Astrocyte (in vitro differentiated cells and primary cell): ENCODE measurements around the gene PSMG2. TPM values are rescaled to one million over a fixed set of nuclear protein-coding genes. Genes with fewer than 3 reads are reported as not detected.

ENCODE experiments used
- DNase-seq: peaks from one replicate; pipeline ENCODE4 v3.0.0-alpha.2; 2010; ENCODE audit warnings: low read depth
- FAIRE-seq: peaks from 2 replicates; lab custom pipeline; 2011; peaks lifted over from hg19 to GRCh38; lab: Jason Lieb, UNC
- H2AFZ ChIP-seq: 2 replicates; pipeline ENCODE4 v1.6.0; 2012; ENCODE audit warnings: low read depth, low read length, inconsistent platforms
- H3K27ac ChIP-seq: 2 replicates; pipeline ENCODE4 v1.5.1; 2011; ENCODE audit warnings: low read depth, low read length, inconsistent platforms
- H3K27me3 ChIP-seq: 2 replicates; pipeline ENCODE4 v1.6.0; 2011; ENCODE audit warnings: low read length, inconsistent platforms; ENCODE audit not compliant: insufficient read depth
- H3K36me3 ChIP-seq: 2 replicates; pipeline ENCODE4 v1.5.1; 2011; ENCODE audit warnings: low read length, inconsistent platforms; ENCODE audit not compliant: insufficient read depth
- H3K4me1 ChIP-seq: 2 replicates; pipeline ENCODE4 v1.5.1; 2011; ENCODE audit warnings: low read length, inconsistent platforms; ENCODE audit not compliant: insufficient read depth
- H3K4me2 ChIP-seq: 2 replicates; pipeline ENCODE4 v1.6.0; 2012; ENCODE audit warnings: low read length, inconsistent platforms
- H3K4me3 ChIP-seq: 2 replicates; pipeline ENCODE4 v1.5.1; 2011; ENCODE audit warnings: low read depth, mild to moderate bottlenecking, low read length, inconsistent platforms; ENCODE audit not compliant: insufficient read depth
- H3K79me2 ChIP-seq: 2 replicates; pipeline ENCODE4 v1.6.0; 2012; ENCODE audit warnings: mild to moderate bottlenecking, low read length, inconsistent platforms; ENCODE audit not compliant: insufficient read depth
- H3K9ac ChIP-seq: 2 replicates; pipeline ENCODE4 v1.6.0; 2012; ENCODE audit warnings: mild to moderate bottlenecking, low read length, inconsistent platforms
- H3K9me3 ChIP-seq: 2 replicates; pipeline ENCODE4 v1.5.1; 2012; ENCODE audit warnings: low read depth, mild to moderate bottlenecking, low read length, inconsistent platforms; ENCODE audit not compliant: insufficient read depth
- H4K20me1 ChIP-seq: 2 replicates; pipeline ENCODE4 v1.6.0; 2012; ENCODE audit warnings: low read length, inconsistent platforms; ENCODE audit not compliant: insufficient read depth
- H3K27ac Mint-ChIP-seq: one replicate; pipeline ENCODE4 v1.8.0; 2021; ENCODE audit warnings: mild to moderate bottlenecking, mixed read lengths; ENCODE audit not compliant: unreplicated experiment
- H3K27me3 Mint-ChIP-seq: one replicate; pipeline ENCODE4 v1.8.0; 2021; ENCODE audit warnings: low read depth, mixed read lengths; ENCODE audit not compliant: unreplicated experiment
- H3K36me3 Mint-ChIP-seq: one replicate; pipeline ENCODE4 v1.8.0; 2021; ENCODE audit warnings: low read depth, mixed read lengths; ENCODE audit not compliant: unreplicated experiment
- H3K4me1 Mint-ChIP-seq: one replicate; pipeline ENCODE4 v1.8.0; 2021; ENCODE audit warnings: low read depth, mixed read lengths; ENCODE audit not compliant: unreplicated experiment
- H3K4me3 Mint-ChIP-seq: one replicate; pipeline ENCODE4 v1.8.0; 2021; ENCODE audit warnings: mild to moderate bottlenecking, moderate library complexity, mixed read lengths; ENCODE audit not compliant: unreplicated experiment
- H3K9me3 Mint-ChIP-seq: one replicate; pipeline ENCODE4 v1.8.0; 2021; ENCODE audit warnings: mild to moderate bottlenecking, mixed read lengths; ENCODE audit not compliant: unreplicated experiment
- CTCF ChIP-seq: IDR thresholded peaks from 2 replicates; pipeline ENCODE4 v1.5.1; 2011; ENCODE audit warnings: low read depth, mild to moderate bottlenecking, inconsistent platforms, low read length, moderate library complexity; ENCODE audit not compliant: insufficient read depth
- EZH2 ChIP-seq: IDR thresholded peaks from 2 replicates; pipeline ENCODE4 v1.6.1; 2012; ENCODE audit warnings: mild to moderate bottlenecking, low read length, inconsistent platforms; ENCODE audit not compliant: insufficient read depth
- total RNA-seq: library from RNA; stranded (reverse); gene quantifications from 2 replicates; pipeline ENCODE4 v1.2.1, GENCODE V29; 2021

PSMG2 gene
- total RNA-seq, 1 donor from 2014 or later = 57.4 TPM

GRCh38 chr18:12737243-12737902, 34.5 kb downstream of the PSMG2 start:
- Histone ChIP-seq H3K4me1 (peaks cover 6% of the 10 kb centered on the region), H4K20me1 (no peaks in the 10 kb centered on the region), H3K27ac (no peak overlapping the region), H2AFZ (no peak overlapping the region), H3K27me3 (no peaks in the 10 kb centered on the region), H3K9me3 (no peaks in the 10 kb centered on the region), H3K4me3 (no peak overlapping the region), H3K36me3 (no peaks in the 10 kb centered on the region), H3K4me2 (no peak overlapping the region), H3K79me2 (no peaks in the 10 kb centered on the region), H3K9ac (no peak overlapping the region)
- H3K27me3 Mint-ChIP-seq = no peaks in the 10 kb centered on the region
- H3K4me3 Mint-ChIP-seq = no peak overlapping the region
- peaks cover under 1% of the 10 kb centered on the region for H3K36me3 Mint-ChIP-seq
- no peaks in the 10 kb centered on the region for H3K4me1 Mint-ChIP-seq
- H3K9me3 Mint-ChIP-seq = peaks cover 1% of the 10 kb centered on the region
- H3K27ac Mint-ChIP-seq = no peak overlapping the region
- no peak for FAIRE-seq
- TF ChIP-seq CTCF (no peak), EZH2 (no peak)
- DNase-seq = no peak

DNA sequence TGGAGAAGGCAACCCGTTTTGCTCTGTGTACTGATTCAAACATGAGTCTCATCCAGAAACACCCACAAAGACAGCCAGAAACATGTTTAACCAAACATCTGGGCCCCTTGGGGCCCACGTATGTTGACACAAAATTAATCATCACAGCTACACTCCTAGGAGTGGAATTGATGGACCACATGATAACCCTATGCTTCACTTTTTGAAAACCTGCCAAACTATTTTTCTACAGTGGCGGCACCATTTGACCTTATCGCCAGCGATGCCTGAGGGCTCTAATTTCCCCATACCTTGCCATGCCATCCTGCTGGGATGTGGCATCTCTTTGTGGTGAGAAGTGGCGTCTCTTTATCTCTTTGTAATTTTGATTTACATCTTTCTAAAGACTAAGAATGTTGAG, 38.5 kb downstream of the PSMG2 start:
- no peaks in the 10 kb centered on the region for H3K79me2 ChIP-seq
- Mint-ChIP-seq H3K27me3 (no peaks in the 10 kb centered on the region), H3K4me3 (no peak overlapping the region), H3K9me3 (peaks cover 1% of the 10 kb centered on the region), H3K27ac (no peak overlapping the region), H3K36me3 (no peaks in the 10 kb centered on the region), H3K4me1 (no peaks in the 10 kb centered on the region)
- peak; percentile 21 for DNase-seq
- no peak overlapping the region for H3K9ac ChIP-seq
- H2AFZ ChIP-seq = no peak overlapping the region
- H3K4me3 ChIP-seq = no peak overlapping the region
- no peaks in the 10 kb centered on the region for H3K9me3 ChIP-seq
- peaks cover 6% of the 10 kb centered on the region for H3K4me1 ChIP-seq
- no peaks in the 10 kb centered on the region for H3K27me3 ChIP-seq
- H4K20me1 ChIP-seq = no peaks in the 10 kb centered on the region
- no peak for FAIRE-seq
- H3K4me2 ChIP-seq = peak overlapping the region; percentile 32
- TF ChIP-seq CTCF (no peak), EZH2 (no peak)
- H3K27ac ChIP-seq = no peak overlapping the region
- no peaks in the 10 kb centered on the region for H3K36me3 ChIP-seq

- Histone ChIP-seq H3K79me2 (no peaks in the 10 kb centered on the region), H4K20me1 (no peaks in the 10 kb centered on the region), H2AFZ (no peak overlapping the region), H3K9me3 (no peaks in the 10 kb centered on the region), H3K4me3 (no peak overlapping the region), H3K27ac (no peak overlapping the region), H3K9ac (no peak overlapping the region), H3K4me2 (no peak overlapping the region), H3K4me1 (peaks cover 6% of the 10 kb centered on the region), H3K27me3 (no peaks in the 10 kb centered on the region), H3K36me3 (no peaks in the 10 kb centered on the region)
- TF ChIP-seq EZH2 (no peak), CTCF (no peak)
- DNase-seq (peak; percentile 59), FAIRE-seq (no peak)
- no peaks in the 10 kb centered on the region for H3K36me3 Mint-ChIP-seq
- H3K27me3 Mint-ChIP-seq = no peaks in the 10 kb centered on the region
- no peak overlapping the region for H3K4me3 Mint-ChIP-seq
- H3K4me1 Mint-ChIP-seq = no peaks in the 10 kb centered on the region
- peaks cover 1% of the 10 kb centered on the region for H3K9me3 Mint-ChIP-seq
- H3K27ac Mint-ChIP-seq = no peak overlapping the region
Observed at GRCh38 chr18:12742453-12742852, 39.6 kb downstream of the PSMG2 start.
